Epidermal melanocyte (primary cell): ENCODE data around the gene DIP2C.
"Not testable (repeated sequence)": the region's sequence is repeated elsewhere in the genome, so short reads cannot be mapped to it uniquely, and the experiment has no call there.

Experiments used
- DNase-seq: peaks from one replicate; pipeline ENCODE4 v3.0.0; 2011; ENCODE audit warnings: low spot score; ENCODE audit not compliant: insufficient read length

The DIP2C gene

DNA sequence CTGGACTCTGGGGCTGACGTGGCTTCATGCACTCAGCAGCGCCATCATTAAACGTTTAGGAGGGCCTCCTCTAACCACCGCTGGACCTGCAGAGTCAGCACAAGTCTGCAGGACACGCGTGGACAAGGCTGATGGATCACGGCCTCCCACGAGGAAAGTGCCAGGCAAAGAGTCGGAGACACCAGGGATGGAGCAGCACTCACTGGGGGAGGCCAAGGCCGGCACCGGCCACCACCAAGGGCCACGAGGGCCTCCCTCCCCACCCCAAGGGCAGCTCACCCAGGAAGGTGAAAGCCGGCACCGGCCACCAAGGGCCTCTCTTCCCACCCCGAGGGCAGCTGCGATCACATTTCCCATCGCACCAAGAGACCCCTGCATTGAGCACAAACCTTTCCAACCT is 91.5 kb downstream of the DIP2C start:
- DNase-seq: no peak

DNA sequence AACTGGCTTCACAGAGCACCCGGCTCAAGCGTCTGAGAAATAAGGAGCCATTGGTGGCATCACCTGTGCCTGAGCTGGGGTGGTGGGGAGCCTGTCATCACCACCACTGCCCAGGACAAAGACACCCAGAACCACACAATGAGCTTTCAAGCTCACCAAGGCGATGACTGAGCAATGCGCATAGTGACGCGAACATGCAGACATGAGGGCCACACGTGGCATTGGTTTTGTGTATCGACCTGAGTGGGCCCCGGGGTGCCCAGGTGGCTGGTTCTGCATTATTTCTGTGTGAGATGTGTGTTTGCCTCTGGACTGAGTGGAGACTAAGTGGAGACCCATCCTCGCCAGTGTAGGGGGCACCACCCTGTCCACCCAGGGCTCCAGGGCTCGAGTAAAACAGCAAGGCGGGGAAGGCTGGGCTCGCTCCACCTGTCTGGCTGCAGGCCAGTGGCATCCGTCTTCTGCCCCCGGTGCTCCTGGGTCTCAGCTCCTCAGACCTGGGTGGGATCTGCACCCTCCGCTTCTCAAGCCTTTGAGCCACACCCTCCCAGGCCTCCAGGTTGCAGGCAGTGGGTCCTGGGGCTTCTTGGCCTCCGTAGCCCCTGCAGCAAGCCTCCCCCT is 92.6 kb downstream of the DIP2C start:
- DNase-seq: no peak

DNA sequence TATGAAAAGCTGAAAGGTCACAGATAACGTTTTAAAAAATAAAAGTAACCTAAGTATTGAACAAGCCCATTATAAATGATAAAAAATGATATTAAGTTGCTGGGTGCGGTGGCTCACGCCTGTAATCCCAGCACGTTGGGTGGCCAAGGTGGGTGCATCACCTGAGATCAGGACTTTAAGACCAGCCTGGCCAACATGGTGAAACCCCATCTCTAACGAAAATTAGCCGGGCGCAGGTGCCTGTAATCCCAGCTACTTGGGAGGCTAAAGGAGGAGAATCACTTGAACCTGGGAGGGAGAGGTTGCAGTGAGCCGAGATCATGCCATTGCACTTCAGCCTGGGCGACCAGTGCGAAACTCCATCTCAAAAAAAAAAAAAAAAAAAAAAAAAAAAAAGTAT is 93.3 kb downstream of the DIP2C start:
- not testable (repeated sequence) for DNase-seq

DNA sequence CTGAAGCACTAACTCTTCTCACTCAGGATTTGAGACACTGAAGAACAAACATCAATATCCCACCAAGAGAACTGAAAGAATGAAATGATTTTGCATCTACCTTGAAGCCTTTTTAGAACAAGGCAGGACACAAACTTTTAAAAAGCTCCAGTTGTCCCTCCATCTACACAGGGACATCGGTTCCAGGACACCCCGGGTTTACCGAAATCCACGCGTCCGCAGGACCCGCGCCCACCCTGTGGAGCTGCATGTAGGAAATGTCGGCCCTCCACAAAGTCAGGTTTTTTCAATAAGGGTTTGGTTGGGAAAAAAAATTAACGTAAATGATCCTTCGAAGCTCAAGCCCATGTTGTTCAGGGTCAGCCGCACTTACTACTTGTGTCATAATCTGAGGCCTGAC is 94.0 kb downstream of the DIP2C start:
- no peak for DNase-seq

DNA sequence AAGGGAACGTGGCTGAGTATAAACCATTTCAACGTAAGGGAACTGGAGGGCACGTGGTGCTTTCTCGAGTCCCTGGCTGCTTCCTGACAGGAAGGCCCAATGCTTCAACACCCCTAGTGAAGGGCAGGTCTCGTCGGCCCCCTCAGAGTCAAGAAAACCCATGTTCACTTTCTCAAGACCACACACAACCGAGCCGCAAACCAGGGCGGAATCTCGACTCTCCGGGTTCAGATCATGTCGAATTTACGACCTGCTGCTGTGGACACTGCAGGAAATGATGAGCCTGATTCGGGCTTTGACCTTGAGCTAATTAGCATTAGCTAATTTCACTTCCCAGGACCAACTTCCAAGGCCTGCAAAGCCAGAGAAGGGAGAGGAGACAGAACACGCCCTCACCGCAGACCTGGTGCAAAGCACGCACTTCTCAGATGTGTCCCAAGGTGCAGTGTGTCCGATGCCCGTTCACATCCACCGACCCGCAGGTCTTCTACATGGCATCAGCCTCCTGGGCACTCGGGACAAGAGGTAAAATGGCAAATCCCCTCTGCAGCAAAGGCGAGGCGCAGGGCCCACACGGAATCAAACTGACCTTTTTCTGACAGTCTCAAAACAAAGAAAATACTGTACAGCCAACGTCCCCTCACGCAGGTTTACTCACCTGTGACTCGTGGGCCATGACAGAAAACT is 94.7 kb downstream of the DIP2C start:
- DNase-seq: no peak

DNA sequence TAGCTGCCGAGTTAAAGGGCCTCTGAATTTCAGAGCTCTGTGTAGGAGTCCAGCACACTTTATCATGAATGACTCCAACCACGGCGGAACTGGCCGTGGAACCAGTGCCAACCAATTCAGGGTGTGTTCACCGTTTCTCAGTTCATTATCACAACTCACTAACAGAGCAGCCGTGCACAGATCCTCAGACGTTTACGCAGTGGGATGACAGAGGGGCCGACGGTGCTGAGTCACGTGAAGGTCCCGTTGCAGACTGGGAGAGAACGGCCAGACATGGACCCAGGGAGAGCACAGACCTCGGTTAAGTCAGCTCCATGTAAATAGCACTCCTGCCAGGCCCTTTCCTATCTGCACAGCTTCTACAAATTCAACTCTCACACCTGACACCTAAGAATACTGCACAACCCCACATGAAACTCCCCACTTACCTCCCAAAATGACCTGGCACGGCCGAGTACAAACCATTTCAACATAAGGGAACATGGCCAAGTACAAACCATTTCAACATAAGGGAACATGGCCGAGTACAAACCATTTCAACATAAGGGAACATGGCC is 95.5 kb downstream of the DIP2C start:
- DNase-seq: no peak

DNA sequence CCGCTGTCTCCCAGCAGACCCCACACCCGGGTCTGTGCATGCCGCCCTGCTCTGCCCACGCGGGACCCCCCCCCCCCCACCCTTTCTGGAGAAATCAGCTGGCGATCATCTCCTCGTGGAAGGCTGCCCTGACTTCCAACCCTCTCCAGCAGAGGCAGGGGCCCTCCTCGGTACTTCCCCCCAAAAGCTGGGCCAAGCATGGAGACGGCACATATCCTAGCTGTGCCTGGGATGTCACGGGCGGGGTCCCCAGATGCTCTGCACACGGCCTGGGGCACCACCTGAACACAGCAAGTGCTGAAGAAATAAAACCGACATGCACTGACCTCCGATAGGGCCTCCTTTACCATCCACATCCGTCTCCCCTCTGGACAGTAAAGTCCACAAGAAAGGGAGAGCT is 96.0 kb downstream of the DIP2C start:
- no peak for DNase-seq

DNA sequence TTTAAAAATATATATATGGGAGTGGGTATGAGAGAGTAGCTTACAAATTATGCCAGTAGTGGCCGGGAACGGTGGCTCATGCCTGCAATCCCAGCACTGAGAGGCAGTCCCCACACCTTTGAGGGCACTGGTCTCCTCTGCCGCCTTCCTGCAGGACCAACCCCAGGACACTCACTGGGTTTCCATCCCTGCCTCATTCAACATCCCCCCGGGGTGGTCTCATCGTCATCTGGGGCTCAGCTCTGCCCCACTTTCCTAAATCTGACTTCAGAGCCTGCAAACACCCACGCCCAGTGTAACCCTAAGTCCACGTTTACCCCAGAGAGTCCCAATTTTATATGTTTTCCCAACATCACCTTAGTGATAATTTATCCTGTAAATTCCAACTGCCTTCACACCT is 96.5 kb downstream of the DIP2C start:
- no peak for DNase-seq

DNA sequence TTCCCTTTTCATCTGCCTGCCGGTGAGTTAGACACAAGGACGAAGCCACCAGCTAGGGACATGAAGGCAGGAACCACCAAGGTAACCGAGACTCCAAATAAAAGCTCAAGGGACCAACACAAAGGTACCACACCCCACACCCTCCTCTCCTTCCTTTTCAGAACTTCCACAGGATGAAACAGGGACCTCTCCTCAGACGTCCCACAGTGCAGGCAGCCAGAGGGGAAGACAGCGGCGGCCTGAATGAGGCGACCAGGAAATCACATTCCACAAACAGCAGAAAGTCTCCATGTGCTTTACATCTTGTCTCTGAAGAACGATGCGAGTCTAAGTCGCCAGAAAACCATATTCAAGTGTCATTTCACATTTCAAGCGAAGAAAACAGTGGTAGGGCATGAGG is 97.8 kb downstream of the DIP2C start:
- no peak for DNase-seq

DNA sequence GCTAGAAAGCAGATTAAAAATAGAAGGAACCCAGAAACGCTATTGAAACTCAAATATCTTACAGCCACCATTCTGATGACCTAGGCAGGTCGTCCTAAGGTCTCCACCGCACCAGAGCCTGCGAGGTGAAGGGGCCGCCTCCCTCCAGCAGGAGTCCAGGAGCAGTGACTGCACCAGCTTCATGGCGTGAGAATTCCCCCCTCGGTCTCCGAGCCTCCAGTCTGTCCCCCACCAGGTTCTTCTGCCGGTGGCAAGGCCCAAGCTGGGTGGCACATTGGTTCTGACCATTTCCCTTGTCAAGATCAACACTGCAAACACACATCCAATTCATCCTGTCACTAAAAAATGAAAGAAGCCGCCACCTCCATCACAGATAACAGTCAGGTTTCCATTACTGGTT is 98.7 kb downstream of the DIP2C start:
- DNase-seq: no peak

DNA sequence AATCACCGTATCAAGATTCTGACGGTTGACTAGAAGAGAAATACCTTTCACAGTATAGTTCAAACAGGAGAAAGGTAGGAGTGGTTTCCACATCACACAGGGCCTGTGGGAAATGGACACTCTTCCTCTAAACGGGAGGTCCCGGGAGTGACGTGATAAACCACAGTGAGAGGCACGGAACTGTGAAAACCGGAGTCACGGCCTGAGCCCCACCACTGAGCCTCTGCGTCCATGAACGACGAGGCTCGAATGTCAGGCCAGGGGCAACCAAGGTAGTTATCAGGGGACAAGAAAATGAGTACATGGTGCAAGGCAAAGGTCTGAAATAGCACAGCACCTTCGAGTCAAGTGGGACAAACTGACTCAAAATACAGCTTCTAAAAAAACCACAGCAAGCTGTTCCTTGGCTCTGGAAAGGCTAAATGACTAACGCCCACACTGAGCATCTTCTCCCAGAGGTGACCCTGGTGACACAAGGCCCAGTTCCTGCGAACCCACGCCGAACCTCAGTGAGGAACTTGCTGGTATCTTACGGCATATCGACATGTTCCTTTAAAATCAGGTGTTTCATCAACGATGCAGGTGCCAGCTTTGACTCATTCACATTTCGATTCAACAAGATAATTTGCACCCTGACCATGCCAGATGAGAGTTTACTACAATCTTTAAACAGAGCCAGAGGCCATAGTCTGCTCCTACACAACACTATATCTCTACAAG is 99.3 kb downstream of the DIP2C start:
- no peak for DNase-seq

DNA sequence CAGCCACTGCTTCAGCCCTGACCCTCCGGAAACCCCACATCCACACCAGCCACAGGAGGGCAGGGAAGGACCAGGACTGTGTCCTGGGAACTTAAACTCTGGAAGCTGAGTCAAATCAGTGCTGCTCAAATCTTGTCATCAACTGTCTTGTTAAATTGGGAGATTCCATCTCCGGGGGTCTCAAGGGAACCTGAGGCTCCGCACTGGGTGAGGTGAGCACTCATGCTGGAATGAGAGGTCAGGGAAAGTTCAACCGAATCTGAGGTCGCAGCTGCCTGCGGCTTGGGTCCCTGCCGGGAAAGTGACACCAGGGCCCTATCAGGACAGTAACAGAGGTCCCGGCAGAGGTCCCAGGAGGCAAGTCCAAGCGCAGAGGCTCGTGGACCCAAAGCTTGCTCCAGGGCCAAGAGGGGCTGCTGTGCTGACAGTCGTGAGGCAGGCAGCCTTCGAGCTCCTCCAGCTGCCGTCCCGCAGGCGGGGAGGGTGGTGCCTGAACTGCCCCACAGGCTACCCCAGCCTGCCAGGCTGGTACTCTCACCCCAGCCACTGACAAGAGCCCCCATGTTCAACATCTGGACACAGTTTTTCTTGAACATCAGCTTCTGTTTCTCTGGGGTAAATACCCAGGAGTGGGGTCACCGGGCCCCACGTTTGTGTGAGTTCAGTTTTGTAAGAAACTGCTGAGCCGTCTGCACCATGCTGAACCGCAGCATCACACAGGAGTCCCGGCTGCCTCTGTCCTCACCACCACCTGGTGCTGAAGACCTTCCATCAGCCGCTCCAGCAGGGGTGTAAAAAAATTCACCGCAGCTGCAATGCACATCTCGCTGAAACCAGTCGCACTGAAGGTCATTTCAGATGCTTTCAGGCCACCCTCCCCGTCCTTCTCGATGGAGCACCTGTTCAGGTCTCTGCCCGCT is 101.0 kb downstream of the DIP2C start:
- DNase-seq: no peak

DNA sequence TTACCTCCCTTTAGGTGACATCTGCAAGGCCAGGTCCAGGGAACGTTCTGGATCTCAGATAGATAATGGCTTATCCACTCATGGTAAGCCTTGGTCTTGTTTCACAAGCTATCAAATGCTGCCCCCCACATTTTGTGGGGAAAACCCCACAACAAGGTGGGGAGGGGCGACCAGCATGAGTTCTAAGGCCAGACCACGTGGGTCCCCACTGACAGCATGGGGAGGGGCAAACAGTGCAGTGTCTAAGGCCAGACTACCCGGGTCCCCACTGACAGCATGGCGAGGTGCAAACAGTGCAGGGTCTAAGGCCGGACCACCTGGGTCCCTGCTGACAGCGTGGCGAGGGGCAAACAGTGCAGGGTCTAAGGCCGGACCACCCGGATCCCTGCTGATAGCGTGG is 102.8 kb downstream of the DIP2C start:
- DNase-seq: no peak

DNA sequence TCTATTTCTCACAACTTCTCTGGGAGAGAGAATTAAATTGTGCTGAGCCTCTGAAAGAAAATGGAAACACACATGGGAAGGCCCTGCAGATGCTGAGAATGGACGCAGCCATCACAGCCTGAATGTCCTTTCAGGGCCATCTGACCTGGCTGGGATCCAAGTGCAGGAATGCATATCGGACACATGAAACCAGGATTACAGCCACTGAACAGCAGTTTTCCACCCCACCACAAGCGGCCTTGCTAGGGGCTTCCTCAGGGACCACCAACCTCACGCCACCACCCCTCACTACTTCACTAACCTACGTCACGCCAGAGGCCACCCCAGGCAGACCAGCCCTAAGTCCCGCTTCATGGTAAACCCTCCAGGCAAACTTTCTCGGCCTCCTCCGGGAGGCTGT is 103.3 kb downstream of the DIP2C start:
- DNase-seq: no peak

DNA sequence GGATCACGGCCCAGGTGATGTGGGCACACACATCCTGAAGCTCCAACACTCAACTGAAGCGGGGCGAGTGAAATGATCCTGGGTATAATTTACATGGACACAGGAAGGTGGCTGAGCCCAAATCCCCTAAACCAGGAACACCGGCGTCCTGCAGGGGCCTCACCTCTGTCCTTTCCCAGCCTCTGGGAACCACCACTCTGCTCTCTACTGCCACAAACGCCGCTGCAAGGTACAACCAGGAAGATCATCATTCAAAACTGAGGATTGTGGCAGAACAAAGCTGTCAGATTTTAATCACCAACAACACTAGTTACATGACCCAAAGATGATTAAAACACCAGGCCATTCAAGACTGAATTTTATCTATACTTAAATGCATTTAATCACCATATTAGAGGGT is 104.0 kb downstream of the DIP2C start:
- DNase-seq: no peak

DNA sequence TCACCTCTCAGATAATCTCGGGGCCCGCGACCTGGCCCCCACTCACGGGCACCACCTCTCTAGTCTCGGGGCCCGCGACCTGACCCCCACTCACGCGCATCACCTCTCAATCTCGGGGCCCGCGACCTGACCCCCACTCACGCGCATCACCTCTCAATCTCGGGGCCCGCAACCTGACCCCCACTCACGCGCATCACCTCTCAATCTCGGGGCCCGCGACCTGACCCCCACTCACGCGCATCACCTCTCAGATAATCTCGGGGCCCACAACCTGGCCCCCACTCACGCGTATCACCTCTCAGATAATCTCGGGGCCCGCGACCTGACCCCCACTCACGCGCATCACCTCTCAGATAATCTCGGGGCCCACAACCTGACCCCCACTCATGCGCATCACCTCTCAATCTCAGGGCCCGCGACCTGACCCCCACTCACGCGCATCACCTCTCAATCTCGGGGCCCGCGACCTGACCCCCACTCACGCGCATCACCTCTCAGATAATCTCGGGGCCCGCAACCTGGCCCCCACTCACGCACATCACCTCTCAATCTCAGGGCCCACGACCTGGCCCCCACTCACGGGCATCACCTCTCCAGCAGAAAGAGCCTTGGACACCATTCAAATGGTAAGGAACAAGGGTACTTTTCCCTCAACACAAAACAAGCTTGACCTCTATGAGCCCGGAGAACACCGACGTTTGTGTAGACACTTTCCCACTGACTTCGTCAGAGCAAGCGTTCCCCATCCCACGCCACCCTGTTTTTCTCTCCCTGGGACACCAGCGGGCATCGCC is 104.8 kb downstream of the DIP2C start:
- not testable (repeated sequence) for DNase-seq

DNA sequence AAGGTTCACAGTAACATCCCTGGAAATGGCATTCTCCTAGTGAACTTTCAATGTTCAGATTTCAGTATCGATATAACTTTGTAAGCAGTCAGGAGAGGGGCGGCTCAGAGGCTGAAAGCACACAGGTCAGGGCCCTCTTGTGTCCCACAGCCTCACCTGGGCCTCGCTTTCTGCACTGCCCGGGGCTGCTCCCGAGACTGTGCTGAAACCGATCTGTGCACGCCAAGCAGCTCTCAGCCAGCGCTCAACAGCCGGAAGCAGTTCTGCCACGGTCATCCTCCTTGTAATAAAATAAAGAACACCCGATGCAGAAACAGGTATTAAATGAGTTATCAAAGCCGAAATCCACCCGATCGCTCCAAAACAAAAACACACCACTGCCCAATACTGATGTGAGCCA is 106.0 kb downstream of the DIP2C start:
- no peak for DNase-seq

DNA sequence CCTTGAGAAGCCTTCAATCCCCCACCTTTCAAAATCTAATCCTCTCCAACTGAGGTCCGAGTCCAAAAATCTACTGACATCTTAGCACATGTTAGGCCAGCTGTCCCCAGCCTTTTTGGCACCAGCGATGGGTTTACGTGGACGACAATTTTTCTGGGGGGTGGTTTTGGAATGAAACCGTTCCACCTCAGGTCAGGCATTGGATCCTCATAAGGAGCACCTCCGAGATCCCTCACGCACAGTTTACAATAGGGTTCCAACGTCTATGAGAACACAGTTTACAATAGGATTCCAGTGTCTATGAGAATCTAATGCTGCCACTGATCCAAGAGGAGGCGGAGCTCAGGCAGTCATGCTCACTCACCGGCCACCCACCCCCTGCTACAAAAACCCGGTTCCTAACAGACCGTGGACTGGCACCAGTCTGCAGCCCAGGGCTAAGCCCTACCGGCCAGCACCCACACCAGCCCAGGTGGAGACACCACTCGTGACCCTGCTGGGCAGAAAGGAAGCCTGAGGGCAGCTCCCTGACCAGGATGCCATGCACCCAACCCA is 107.6 kb downstream of the DIP2C start:
- DNase-seq: no peak

DNA sequence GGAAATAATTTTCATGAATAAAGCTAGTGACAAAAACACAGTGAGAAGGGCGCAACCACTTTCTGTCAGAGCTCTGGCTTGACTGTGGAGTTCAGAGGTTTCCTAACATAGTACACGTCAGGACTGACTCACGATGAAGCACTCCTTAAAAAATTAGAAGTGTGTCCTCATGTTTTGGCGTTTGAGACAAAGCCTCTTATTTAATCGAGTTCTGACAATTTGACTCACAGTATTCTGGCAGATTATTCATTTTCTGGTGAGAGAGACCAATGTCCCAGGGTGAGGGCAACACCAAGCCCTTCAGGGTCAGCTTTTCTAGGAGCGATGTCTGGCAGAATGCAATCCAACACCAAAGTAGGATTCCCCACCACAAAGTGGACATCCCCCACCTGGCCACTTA is 108.7 kb downstream of the DIP2C start:
- peak; percentile 83 for DNase-seq

DNA sequence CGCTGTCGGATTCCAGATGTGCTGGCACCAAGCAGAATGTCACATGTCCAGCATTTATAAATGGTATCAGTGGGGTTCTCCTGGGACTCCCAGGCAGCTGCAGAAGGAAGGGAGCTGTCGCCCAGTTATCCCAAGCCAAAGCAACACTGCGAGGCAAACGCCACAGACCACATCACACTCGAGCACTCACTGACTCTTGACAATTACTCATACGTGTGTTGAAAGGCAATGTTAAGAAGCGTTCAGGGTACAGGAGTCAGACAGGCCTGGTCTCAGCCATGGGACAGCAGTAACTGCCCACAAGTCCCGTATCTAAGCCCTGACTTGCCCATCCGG is 113.4 kb downstream of the DIP2C start:
- no peak for DNase-seq
